GM19193 (cell line): ENCODE results near the gene PIK3R3.

Experiments used
- POLR2A ChIP-seq: IDR thresholded peaks from 4 replicates; pipeline ENCODE4 v1.6.1; 2011; ENCODE audit not compliant: insufficient read depth, insufficient read length; ENCODE audit errors: extremely low read depth

PIK3R3 gene

GRCh38 chr1:46096269-46097148 is 35.9 kb downstream of the PIK3R3 start:
- TF ChIP-seq POLR2A: no peak

GRCh38 chr1:46094471-46095005 is 37.9 kb downstream of the PIK3R3 start:
- TF ChIP-seq POLR2A: no peak

- no peak for TF ChIP-seq POLR2A
Measured at GRCh38 chr1:46087891-46088290, 44.5 kb downstream of the PIK3R3 start.

- TF ChIP-seq POLR2A: no peak
Measured at GRCh38 chr1:46086576-46086975, 45.9 kb downstream of the PIK3R3 start.

- TF ChIP-seq POLR2A: no peak
Measured at GRCh38 chr1:46084553-46085451, 47.6 kb downstream of the PIK3R3 start.

GRCh38 chr1:46083579-46083978 is 48.9 kb downstream of the PIK3R3 start:
- TF ChIP-seq POLR2A: no peak

GRCh38 chr1:46081619-46082018 is 50.8 kb downstream of the PIK3R3 start:
- TF ChIP-seq POLR2A: no peak

- TF ChIP-seq POLR2A: no peak
Measured at GRCh38 chr1:46081206-46081605, 51.2 kb downstream of the PIK3R3 start.

- TF ChIP-seq POLR2A: no peak
Measured at GRCh38 chr1:46080257-46080656, 52.2 kb downstream of the PIK3R3 start.

- TF ChIP-seq POLR2A: no peak
Measured at GRCh38 chr1:46077644-46078043, 54.8 kb downstream of the PIK3R3 start.

GRCh38 chr1:46076343-46076742 is 56.1 kb downstream of the PIK3R3 start:
- TF ChIP-seq POLR2A: no peak

GRCh38 chr1:46072975-46073374 is 59.5 kb downstream of the PIK3R3 start:
- TF ChIP-seq POLR2A: no peak

- TF ChIP-seq POLR2A: no peak
Measured at GRCh38 chr1:46070164-46070814, 62.1 kb downstream of the PIK3R3 start.

- no peak for TF ChIP-seq POLR2A
Measured at GRCh38 chr1:46068525-46068924, 63.9 kb downstream of the PIK3R3 start.

- no peak for TF ChIP-seq POLR2A
Measured at GRCh38 chr1:46067652-46068051, 64.8 kb downstream of the PIK3R3 start.
